Thoracic aorta (tissue), 2 donors: ENCODE data around the gene PCDHGC4. TPM values are rescaled to one million over a fixed set of nuclear protein-coding genes. Genes with fewer than 3 reads are reported as not detected.

Experiments used
- ATAC-seq: fragments of 150-250 bp; one replicate; pipeline ENCODE4 v1.8.0; 2017; ENCODE audit warnings: low read depth; ENCODE audit not compliant: insufficient number of reproducible peaks, low FRiP score
- DNase-seq: peaks from one replicate; pipeline ENCODE4 v3.0.0-alpha.2; 2020; ENCODE audit warnings: low spot score
- H3K27ac ChIP-seq, 2 donors: fragments of 200-600 bp; sonication (generic); 1 replicate in 1 of 2; 2 replicates in 1 of 2; pipeline ENCODE4 v1.5.1; 2016; ENCODE audit warnings: mild to moderate bottlenecking in 2 of 2, moderate library complexity in 2 of 2
- H3K27me3 ChIP-seq: fragments of 200-600 bp; sonication (generic); replicated peaks from 2 replicates; pipeline ENCODE4 v1.6.0; 2016; ENCODE audit warnings: mild to moderate bottlenecking; ENCODE audit not compliant: insufficient read depth
- H3K36me3 ChIP-seq: fragments of 200-600 bp; sonication (generic); one replicate; pipeline ENCODE4 v1.5.1; 2016
- H3K4me1 ChIP-seq, 2 donors: fragments of 200-600 bp; sonication (generic); 1 replicate in 1 of 2; 2 replicates in 1 of 2; pipeline versions ENCODE4 v1.5.1 to v1.6.0; 2016; ENCODE audit warnings: low read depth in 2 of 2, mild to moderate bottlenecking in 1 of 2; ENCODE audit not compliant: control insufficient read depth in 1 of 2
- H3K4me3 ChIP-seq: fragments of 200-600 bp; sonication (generic); 2 replicates; pipeline ENCODE4 v1.5.1; 2016; ENCODE audit warnings: mild to moderate bottlenecking
- H3K9me3 ChIP-seq: fragments of 200-600 bp; sonication (generic); 2 replicates; pipeline ENCODE4 v1.5.1; 2016
- total RNA-seq, 2 donors: library from RNA; depleted of rRNA; stranded (reverse); fragments of >200 nt; gene quantifications; one replicate each; pipeline versions ENCODE4 v1.1.0 to v1.2.3, GENCODE V29; 2016
- TF ChIP-seq, protein P1 (sequence below): fragments of 200-600 bp; sonication (generic); IDR thresholded peaks from one replicate; pipeline ENCODE4 v1.5.1; 2019; ENCODE audit warnings: antibody characterized with exemption

Gene PCDHGC4
- total RNA-seq, 2 donors from 2014 or later: 6.4 to 7.9 TPM

GRCh38 chr5:141465351-141465750, 19.5 kb upstream of the PCDHGC4 start:
- ATAC-seq (no peak), DNase-seq (no peak)
- Histone ChIP-seq H3K4me3 (no peak overlapping the region), H3K9me3 (no peaks in the 10 kb centered on the region), H3K4me1 (no peaks in the 10 kb centered on the region), H3K27me3 (no peaks in the 10 kb centered on the region), H3K36me3 (no peaks in the 10 kb centered on the region), H3K27ac (no peak overlapping the region)
- TF ChIP-seq, protein P1, sequence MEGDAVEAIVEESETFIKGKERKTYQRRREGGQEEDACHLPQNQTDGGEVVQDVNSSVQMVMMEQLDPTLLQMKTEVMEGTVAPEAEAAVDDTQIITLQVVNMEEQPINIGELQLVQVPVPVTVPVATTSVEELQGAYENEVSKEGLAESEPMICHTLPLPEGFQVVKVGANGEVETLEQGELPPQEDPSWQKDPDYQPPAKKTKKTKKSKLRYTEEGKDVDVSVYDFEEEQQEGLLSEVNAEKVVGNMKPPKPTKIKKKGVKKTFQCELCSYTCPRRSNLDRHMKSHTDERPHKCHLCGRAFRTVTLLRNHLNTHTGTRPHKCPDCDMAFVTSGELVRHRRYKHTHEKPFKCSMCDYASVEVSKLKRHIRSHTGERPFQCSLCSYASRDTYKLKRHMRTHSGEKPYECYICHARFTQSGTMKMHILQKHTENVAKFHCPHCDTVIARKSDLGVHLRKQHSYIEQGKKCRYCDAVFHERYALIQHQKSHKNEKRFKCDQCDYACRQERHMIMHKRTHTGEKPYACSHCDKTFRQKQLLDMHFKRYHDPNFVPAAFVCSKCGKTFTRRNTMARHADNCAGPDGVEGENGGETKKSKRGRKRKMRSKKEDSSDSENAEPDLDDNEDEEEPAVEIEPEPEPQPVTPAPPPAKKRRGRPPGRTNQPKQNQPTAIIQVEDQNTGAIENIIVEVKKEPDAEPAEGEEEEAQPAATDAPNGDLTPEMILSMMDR: no peak

GRCh38 chr5:141475625-141476131, 9.2 kb upstream of the PCDHGC4 start, which contains the start of gene PCDHGC3:
PCDHGC3 (plus strand) TSS chr5:141475966; CDS start chr5:141476117, 151 bp downstream.
- Histone ChIP-seq H3K27me3 (no peaks in the 10 kb centered on the region), H3K9me3 (no peaks in the 10 kb centered on the region), H3K27ac (peak within 1 kb of the TSS; percentile 86 to 93), H3K4me3 (peak within 1 kb of the TSS; percentile 83), H3K4me1 (peaks cover 22 to 45% of the 10 kb centered on the region in 2 donors), H3K36me3 (no peaks in the 10 kb centered on the region)
- TF ChIP-seq, protein P1: no peak
- DNase-seq (peak; percentile 81), ATAC-seq (peak; percentile 93)

- H3K27me3 ChIP-seq: no peaks in the 10 kb centered on the region
- H3K9me3 ChIP-seq: no peaks in the 10 kb centered on the region
- ATAC-seq: peak; percentile 38
- TF ChIP-seq, protein P1: no peak
- peak overlapping the region; percentile 83 for H3K4me3 ChIP-seq
- no peak for DNase-seq
- H3K27ac ChIP-seq: peak overlapping the region; percentile 86 to 93
- H3K36me3 ChIP-seq: no peaks in the 10 kb centered on the region
- H3K4me1 ChIP-seq: peaks cover 26 to 51% of the 10 kb centered on the region in 2 donors
These were observed 8.5 kb upstream of the PCDHGC4 start for GRCh38 chr5:141476132-141476911.

- peaks cover 26 to 58% of the 10 kb centered on the region in 2 donors for H3K4me1 ChIP-seq
- no peak for ATAC-seq
- H3K27ac ChIP-seq: peak overlapping the region; percentile 86 to 93
These were observed 7.7 kb upstream of the PCDHGC4 start for GRCh38 chr5:141477044-141477575.

DNA sequence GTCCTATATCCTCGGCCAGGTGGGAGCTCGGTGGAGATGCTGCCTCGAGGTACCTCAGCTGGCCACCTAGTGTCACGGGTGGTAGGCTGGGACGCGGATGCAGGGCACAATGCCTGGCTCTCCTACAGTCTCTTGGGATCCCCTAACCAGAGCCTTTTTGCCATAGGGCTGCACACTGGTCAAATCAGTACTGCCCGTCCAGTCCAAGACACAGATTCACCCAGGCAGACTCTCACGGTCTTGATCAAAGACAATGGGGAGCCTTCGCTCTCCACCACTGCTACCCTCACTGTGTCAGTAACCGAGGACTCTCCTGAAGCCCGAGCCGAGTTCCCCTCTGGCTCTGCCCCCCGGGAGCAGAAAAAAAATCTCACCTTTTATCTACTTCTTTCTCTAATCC, 7.0 kb upstream of the PCDHGC4 start:
- DNase-seq: no peak
- Histone ChIP-seq H3K36me3 (no peaks in the 10 kb centered on the region), H3K27me3 (no peaks in the 10 kb centered on the region), H3K27ac (no peak overlapping the region), H3K9me3 (no peaks in the 10 kb centered on the region), H3K4me1 (peaks cover 26 to 65% of the 10 kb centered on the region in 2 donors), H3K4me3 (peak overlapping the region; percentile 83)
- TF ChIP-seq, protein P1: no peak
- ATAC-seq: no peak

More at GRCh38 chr5:141477044-141477575, 7.7 kb upstream of the PCDHGC4 start:
- peak overlapping the region; percentile 83 for H3K4me3 ChIP-seq
- H3K9me3 ChIP-seq: no peaks in the 10 kb centered on the region
- H3K36me3 ChIP-seq: no peaks in the 10 kb centered on the region
- TF ChIP-seq, protein P1: no peak
- DNase-seq: no peak
- H3K27me3 ChIP-seq: no peaks in the 10 kb centered on the region
